ENCODE measurements around the gene PDE4B. TPM values are rescaled to one million over a fixed set of nuclear protein-coding genes. Genes with fewer than 3 reads are reported as not detected.

Gene PDE4B
- total RNA-seq, 1 donor from 2014 or later, result 1.2 TPM

DNA sequence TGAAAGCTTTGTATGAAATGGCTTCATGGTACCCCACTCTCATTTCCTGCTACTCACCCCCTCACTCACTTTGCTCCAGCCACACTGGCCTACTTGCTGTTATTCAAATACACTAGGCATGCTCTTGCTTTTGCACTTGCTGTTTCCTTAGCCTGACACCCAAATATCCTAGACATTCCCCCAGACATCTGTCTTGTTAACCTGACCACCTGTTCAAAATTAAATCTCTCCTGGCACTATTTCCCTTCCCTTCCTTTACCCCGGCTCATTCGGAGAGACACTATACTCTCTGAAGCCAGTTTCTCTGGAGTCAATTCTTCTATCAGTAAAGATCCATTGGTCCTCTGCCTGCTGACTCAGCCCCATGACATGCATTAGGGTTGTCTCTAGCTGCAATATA, 435.3 kb downstream of the PDE4B start:
- Mint-ChIP-seq H3K27ac (no peak overlapping the region), H3K27me3 (ENCODE audit: insufficient read depth, low read depth) (no peaks in the 10 kb centered on the region), H3K9me3 (no peaks in the 10 kb centered on the region), H3K36me3 (peaks cover 2% of the 10 kb centered on the region), H3K4me3 (no peak overlapping the region), H3K4me1 (peaks cover 10% of the 10 kb centered on the region)
- no peak overlapping the region for H3K9ac ChIP-seq
- H2AFZ ChIP-seq (replicated peaks), result no peak overlapping the region
- no peaks in the 10 kb centered on the region for H3K27me3 ChIP-seq
- TF ChIP-seq, protein P1, sequence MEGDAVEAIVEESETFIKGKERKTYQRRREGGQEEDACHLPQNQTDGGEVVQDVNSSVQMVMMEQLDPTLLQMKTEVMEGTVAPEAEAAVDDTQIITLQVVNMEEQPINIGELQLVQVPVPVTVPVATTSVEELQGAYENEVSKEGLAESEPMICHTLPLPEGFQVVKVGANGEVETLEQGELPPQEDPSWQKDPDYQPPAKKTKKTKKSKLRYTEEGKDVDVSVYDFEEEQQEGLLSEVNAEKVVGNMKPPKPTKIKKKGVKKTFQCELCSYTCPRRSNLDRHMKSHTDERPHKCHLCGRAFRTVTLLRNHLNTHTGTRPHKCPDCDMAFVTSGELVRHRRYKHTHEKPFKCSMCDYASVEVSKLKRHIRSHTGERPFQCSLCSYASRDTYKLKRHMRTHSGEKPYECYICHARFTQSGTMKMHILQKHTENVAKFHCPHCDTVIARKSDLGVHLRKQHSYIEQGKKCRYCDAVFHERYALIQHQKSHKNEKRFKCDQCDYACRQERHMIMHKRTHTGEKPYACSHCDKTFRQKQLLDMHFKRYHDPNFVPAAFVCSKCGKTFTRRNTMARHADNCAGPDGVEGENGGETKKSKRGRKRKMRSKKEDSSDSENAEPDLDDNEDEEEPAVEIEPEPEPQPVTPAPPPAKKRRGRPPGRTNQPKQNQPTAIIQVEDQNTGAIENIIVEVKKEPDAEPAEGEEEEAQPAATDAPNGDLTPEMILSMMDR (IDR thresholded peaks at IDR 0.05), result no peak
- TF ChIP-seq EZH2phosphoT487 (IDR thresholded peaks at IDR 0.05), result no peak
- TF ChIP-seq EZH2 (IDR thresholded peaks at IDR 0.05), result no peak
- no peak overlapping the region for H3K27ac ChIP-seq
- no peaks in the 10 kb centered on the region for H3F3A ChIP-seq (ENCODE audit: low read depth)
- H3K4me2 ChIP-seq, result no peak overlapping the region
- DNase-seq (ENCODE audit: low spot score), result no peak
- H4K20me1 ChIP-seq (ENCODE audit: low read depth), result no peaks in the 10 kb centered on the region
- H3K4me1 ChIP-seq, result no peaks in the 10 kb centered on the region
- no peaks in the 10 kb centered on the region for H3K79me2 ChIP-seq (ENCODE audit: low read depth)
- H3K4me3 ChIP-seq, result no peak overlapping the region
- H3K36me3 ChIP-seq, result no peaks in the 10 kb centered on the region
- H3K9me3 ChIP-seq (ENCODE audit: low read depth), result no peaks in the 10 kb centered on the region

DNA sequence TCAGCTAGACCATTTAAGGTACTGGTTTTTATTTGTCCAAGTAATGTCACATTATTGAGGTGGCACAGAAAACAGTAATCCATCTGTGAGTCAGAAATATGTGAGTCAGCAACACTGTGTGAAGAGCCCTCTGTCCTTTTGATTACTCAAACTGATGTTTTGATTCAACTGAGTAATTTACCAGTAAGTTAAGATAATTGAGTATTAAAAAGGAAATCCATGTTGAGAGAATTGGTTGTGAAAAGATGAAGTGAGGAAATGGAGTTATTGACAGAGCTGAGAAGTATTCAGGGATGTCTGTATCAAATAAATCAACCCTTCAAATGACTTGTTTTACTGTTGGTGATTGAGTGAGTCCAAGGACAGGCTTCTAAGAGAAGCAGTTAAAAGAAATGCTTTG, 438.5 kb downstream of the PDE4B start:
- H3K36me3 ChIP-seq, result no peaks in the 10 kb centered on the region
- Mint-ChIP-seq H3K4me1 (peaks cover 10% of the 10 kb centered on the region), H3K36me3 (peaks cover 2% of the 10 kb centered on the region), H3K4me3 (no peak overlapping the region), H3K27me3 (ENCODE audit: insufficient read depth, low read depth) (no peaks in the 10 kb centered on the region), H3K27ac (no peak overlapping the region), H3K9me3 (no peaks in the 10 kb centered on the region)
- no peak overlapping the region for H3K4me3 ChIP-seq
- no peaks in the 10 kb centered on the region for H3F3A ChIP-seq (ENCODE audit: low read depth)
- no peaks in the 10 kb centered on the region for H4K20me1 ChIP-seq (ENCODE audit: low read depth)
- no peaks in the 10 kb centered on the region for H3K79me2 ChIP-seq (ENCODE audit: low read depth)
- no peak overlapping the region for H2AFZ ChIP-seq (replicated peaks)
- no peaks in the 10 kb centered on the region for H3K4me1 ChIP-seq
- H3K27ac ChIP-seq, result no peak overlapping the region
- TF ChIP-seq EZH2 (IDR thresholded peaks at IDR 0.05), result no peak
- TF ChIP-seq EZH2phosphoT487 (IDR thresholded peaks at IDR 0.05), result no peak
- TF ChIP-seq, protein P1 (IDR thresholded peaks at IDR 0.05), result no peak
- no peak overlapping the region for H3K9ac ChIP-seq
- H3K27me3 ChIP-seq, result peaks cover 6% of the 10 kb centered on the region
- no peak overlapping the region for H3K4me2 ChIP-seq
- no peak for DNase-seq (ENCODE audit: low spot score)
- H3K9me3 ChIP-seq (ENCODE audit: low read depth), result no peaks in the 10 kb centered on the region

DNA sequence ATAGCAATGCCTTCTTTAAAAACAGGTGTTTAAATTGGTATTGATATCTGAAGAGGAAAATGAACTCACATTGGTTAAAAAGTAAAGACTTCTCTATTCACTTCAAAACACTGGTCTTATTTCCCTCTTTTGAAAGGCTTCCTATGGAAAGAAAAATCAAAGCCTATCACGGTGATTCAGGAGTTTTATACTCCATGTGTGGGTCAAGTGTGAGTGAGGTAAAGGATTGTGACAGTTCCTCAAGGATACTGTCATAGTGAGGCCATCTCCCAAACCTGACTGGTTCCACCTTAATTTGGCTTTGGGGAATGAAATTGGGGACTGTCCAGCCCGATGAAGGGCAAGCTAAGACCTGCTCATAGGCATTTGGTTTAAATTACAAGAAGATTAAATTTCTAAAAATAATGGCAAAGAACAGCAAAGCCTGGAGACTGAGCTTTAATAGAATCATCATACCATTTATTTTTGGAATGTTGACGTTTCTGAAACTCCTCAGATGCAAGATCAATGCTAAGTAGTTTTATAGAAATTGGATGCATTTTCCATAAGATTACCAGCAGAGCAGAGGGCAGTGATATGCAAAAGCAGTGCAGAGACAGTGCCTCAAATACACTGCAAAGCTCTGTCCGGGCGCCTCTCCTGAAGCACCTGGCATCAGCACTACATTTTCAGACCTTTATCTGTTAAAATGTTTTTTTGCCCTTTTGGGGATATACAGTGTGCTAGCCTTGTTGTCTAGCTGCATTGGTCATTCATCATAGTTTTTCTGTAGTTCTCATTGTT, 439.2 kb downstream of the PDE4B start:
- TF ChIP-seq EZH2phosphoT487 (IDR thresholded peaks at IDR 0.05) (no peak), EZH2 (IDR thresholded peaks at IDR 0.05) (no peak)
- TF ChIP-seq, protein P1 (IDR thresholded peaks at IDR 0.05), result no peak
- Mint-ChIP-seq H3K4me3 (no peak overlapping the region), H3K27me3 (ENCODE audit: insufficient read depth, low read depth) (no peaks in the 10 kb centered on the region), H3K4me1 (peaks cover 10% of the 10 kb centered on the region), H3K36me3 (peaks cover 2% of the 10 kb centered on the region), H3K9me3 (no peaks in the 10 kb centered on the region), H3K27ac (no peak overlapping the region)
- Histone ChIP-seq H3K4me1 (no peaks in the 10 kb centered on the region), H3F3A (ENCODE audit: low read depth) (no peaks in the 10 kb centered on the region), H3K36me3 (no peaks in the 10 kb centered on the region), H4K20me1 (ENCODE audit: low read depth) (no peaks in the 10 kb centered on the region), H3K9me3 (ENCODE audit: low read depth) (no peaks in the 10 kb centered on the region), H2AFZ (replicated peaks) (no peak overlapping the region), H3K79me2 (ENCODE audit: low read depth) (no peaks in the 10 kb centered on the region), H3K4me3 (no peak overlapping the region), H3K27me3 (peaks cover 6% of the 10 kb centered on the region), H3K27ac (no peak overlapping the region), H3K4me2 (no peak overlapping the region), H3K9ac (no peak overlapping the region)
- DNase-seq (ENCODE audit: low spot score), result no peak
